B cell (primary cell): ENCODE data around the gene C13orf42.

Experiments
- EZH2 ChIP-seq: IDR thresholded peaks from 2 replicates; pipeline ENCODE4 v1.6.1; 2012; ENCODE audit warnings: borderline replicate concordance, low read depth, mild to moderate bottlenecking, moderate library complexity, low read length; ENCODE audit not compliant: insufficient read depth, poor library complexity, severe bottlenecking
- TF ChIP-seq, protein P1 (sequence below): fragments of 200-600 bp; IDR thresholded peaks from one replicate; pipeline ENCODE4 v1.8.0; 2022; ENCODE audit warnings: antibody characterized with exemption, mild to moderate bottlenecking

GRCh38 chr13:51043310-51043709, 67.8 kb downstream of the C13orf42 start:
- TF ChIP-seq, protein P1, sequence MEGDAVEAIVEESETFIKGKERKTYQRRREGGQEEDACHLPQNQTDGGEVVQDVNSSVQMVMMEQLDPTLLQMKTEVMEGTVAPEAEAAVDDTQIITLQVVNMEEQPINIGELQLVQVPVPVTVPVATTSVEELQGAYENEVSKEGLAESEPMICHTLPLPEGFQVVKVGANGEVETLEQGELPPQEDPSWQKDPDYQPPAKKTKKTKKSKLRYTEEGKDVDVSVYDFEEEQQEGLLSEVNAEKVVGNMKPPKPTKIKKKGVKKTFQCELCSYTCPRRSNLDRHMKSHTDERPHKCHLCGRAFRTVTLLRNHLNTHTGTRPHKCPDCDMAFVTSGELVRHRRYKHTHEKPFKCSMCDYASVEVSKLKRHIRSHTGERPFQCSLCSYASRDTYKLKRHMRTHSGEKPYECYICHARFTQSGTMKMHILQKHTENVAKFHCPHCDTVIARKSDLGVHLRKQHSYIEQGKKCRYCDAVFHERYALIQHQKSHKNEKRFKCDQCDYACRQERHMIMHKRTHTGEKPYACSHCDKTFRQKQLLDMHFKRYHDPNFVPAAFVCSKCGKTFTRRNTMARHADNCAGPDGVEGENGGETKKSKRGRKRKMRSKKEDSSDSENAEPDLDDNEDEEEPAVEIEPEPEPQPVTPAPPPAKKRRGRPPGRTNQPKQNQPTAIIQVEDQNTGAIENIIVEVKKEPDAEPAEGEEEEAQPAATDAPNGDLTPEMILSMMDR: no peak
- no peak for TF ChIP-seq EZH2
